CD4-positive, CD25-positive, alpha-beta regulatory T cell (primary cell): Measurements from ENCODE around the gene TRAF2. TPM values are rescaled to one million over a fixed set of nuclear protein-coding genes. Genes with fewer than 3 reads are reported as not detected.
"Not testable (repeated sequence)": the region's sequence is repeated elsewhere in the genome, so short reads cannot be mapped to it uniquely, and the experiment has no call there.

Source experiments
- ATAC-seq, 2 donors: fragments of 150-1000 bp; cut with Tn5 transposase; one replicate each; pipeline ENCODE4 v1.10.0; 2021; ENCODE audit warnings: low read depth in 2 of 2, moderate number of reproducible peaks in 2 of 2, moderate library complexity in 1 of 2
- DNase-seq, 3 donors: peaks; one replicate each; pipeline versions ENCODE4 v3.0.0 to v3.0.0-alpha.2; 2012 to 2022; ENCODE audit warnings: mixed read lengths in 1 of 3
- H3K27ac ChIP-seq: one replicate; pipeline ENCODE4 v1.7.0; 2013; ENCODE audit warnings: mild to moderate bottlenecking, low read length; ENCODE audit not compliant: insufficient read depth, poor library complexity, severe bottlenecking
- H3K27me3 ChIP-seq: one replicate; pipeline ENCODE4 v1.7.0; 2013; ENCODE audit warnings: low read length; ENCODE audit not compliant: control insufficient read depth, insufficient read depth
- H3K36me3 ChIP-seq: one replicate; pipeline ENCODE4 v1.7.0; 2013; ENCODE audit warnings: mild to moderate bottlenecking, low read length, moderate library complexity; ENCODE audit not compliant: control insufficient read depth, insufficient read depth
- H3K4me1 ChIP-seq: 2 replicates; pipeline ENCODE4 v1.7.0; 2013; ENCODE audit warnings: mild to moderate bottlenecking, low read length; ENCODE audit not compliant: insufficient read depth, control insufficient read depth, poor library complexity, severe bottlenecking
- H3K4me3 ChIP-seq: one replicate; pipeline ENCODE4 v1.7.0; 2013; ENCODE audit warnings: low read depth, mild to moderate bottlenecking, low read length, moderate library complexity
- H3K9me3 ChIP-seq, 2 experiments: 1 replicate in 1 of 2; 2 replicates in 1 of 2; pipeline ENCODE4 v1.7.0; 2013; ENCODE audit warnings: low read length in 2 of 2, mild to moderate bottlenecking in 1 of 2, moderate library complexity in 1 of 2; ENCODE audit not compliant: control insufficient read depth in 2 of 2
- H3K27ac Mint-ChIP-seq, 3 donors: one replicate each; pipeline ENCODE4 v1.8.0; 2020 to 2022; ENCODE audit warnings: mild to moderate bottlenecking in 3 of 3, mixed read lengths in 3 of 3, moderate library complexity in 2 of 3
- H3K27me3 Mint-ChIP-seq: one replicate; pipeline ENCODE4 v1.8.0; 2022; ENCODE audit warnings: mild to moderate bottlenecking, mixed read lengths
- H3K36me3 Mint-ChIP-seq: one replicate; pipeline ENCODE4 v1.8.0; 2020; ENCODE audit warnings: mixed read lengths
- H3K4me1 Mint-ChIP-seq, 4 donors: one replicate each; pipeline ENCODE4 v1.8.0; 2020 to 2022; ENCODE audit warnings: mixed read lengths in 4 of 4, mild to moderate bottlenecking in 1 of 4
- H3K4me3 Mint-ChIP-seq, 4 donors: one replicate each; pipeline ENCODE4 v1.8.0; 2020 to 2022; ENCODE audit warnings: mild to moderate bottlenecking in 4 of 4, mixed read lengths in 4 of 4, moderate library complexity in 3 of 4
- H3K9me3 Mint-ChIP-seq, 7 donors: one replicate each; pipeline ENCODE4 v1.8.0; 2020 to 2022; ENCODE audit warnings: mixed read lengths in 7 of 7, mild to moderate bottlenecking in 3 of 7, moderate library complexity in 2 of 7
- polyA plus RNA-seq, 4 donors: library from polyadenylated mRNA; unstranded; fragments of 300-500 nt; fragmentation: Illumina TruSeq; gene quantifications; one replicate each; pipeline ENCODE4 v1.2.3, GENCODE V29; 2021
- total RNA-seq: library from RNA; stranded (reverse); gene quantifications from one replicate; pipeline ENCODE4 v1.2.3, GENCODE V29; 2022

Gene TRAF2
- 28.6 TPM for total RNA-seq
- polyA plus RNA-seq, result 10 to 100 TPM; 11.0 to 23.0 (median 15.6) TPM

GRCh38 chr9:136885950-136886578 is at the start of gene TRAF2:
TRAF2 (plus strand) TSS chr9:136886516; CDS start chr9:136898741, 12,225 bp downstream.
- Histone ChIP-seq H3K27ac (peak within 1 kb of the TSS; percentile 96), H3K9me3 (no peaks in the 10 kb centered on the region), H3K4me1 (peaks cover 51% of the 10 kb centered on the region), H3K27me3 (no peaks in the 10 kb centered on the region), H3K4me3 (peak within 1 kb of the TSS; percentile 53), H3K36me3 (peaks cover 8% of the 10 kb centered on the region)
- no peaks in the 10 kb centered on the region for H3K9me3 Mint-ChIP-seq
- peak; percentile 96 to 100 (median 97) for DNase-seq
- H3K4me3 Mint-ChIP-seq, result peak within 1 kb of the TSS; percentile 87 to 95 (median 92)
- peak within 1 kb of the TSS; percentile 58 to 95 (median 91) for H3K27ac Mint-ChIP-seq
- H3K27me3 Mint-ChIP-seq, result no peaks in the 10 kb centered on the region
- peaks cover 7 to 56% (median 22%) of the 10 kb centered on the region in 4 donors for H3K4me1 Mint-ChIP-seq
- H3K36me3 Mint-ChIP-seq, result no peaks in the 10 kb centered on the region
- peak; percentile 93 to 95 for ATAC-seq

DNA sequence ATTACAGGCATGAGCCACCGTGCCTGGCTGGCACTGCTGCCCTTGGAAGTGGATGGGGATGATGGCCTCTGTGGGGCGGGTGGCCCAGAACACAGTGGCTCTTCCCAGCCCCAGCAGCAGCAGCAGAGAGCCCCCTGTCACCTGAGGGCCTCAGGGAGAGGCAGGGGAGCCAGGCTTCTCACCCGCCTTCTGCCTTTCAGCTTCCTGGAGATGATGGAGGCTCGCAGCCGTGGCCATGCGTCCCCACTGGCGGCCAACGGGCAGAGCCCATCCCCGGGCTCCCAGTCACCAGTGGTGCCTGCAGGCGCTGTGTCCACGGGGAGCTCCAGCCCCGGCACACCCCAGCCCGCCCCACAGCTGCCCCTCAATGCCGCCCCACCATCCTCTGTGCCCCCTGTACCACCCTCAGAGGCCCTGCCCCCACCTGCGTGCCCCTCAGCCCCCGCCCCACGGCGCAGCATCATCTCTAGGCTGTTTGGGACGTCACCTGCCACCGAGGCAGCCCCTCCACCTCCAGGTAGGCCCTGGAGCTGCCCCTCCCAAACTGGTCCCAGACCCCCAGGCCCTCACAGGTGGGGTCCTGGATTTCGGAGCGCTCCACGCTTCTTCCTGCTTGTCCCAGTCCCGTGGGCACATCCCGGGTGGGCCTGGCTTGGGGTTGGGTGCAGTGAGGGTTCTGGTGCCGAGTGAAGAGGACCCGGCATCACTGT is 49.0 kb upstream of the TRAF2 start:
- peaks cover 8% of the 10 kb centered on the region for H3K36me3 Mint-ChIP-seq
- Histone ChIP-seq H3K36me3 (no peaks in the 10 kb centered on the region), H3K27me3 (no peaks in the 10 kb centered on the region), H3K27ac (no peak overlapping the region), H3K4me3 (no peak overlapping the region), H3K9me3 (no peaks in the 10 kb centered on the region), H3K4me1 (peaks cover 6% of the 10 kb centered on the region)
- ATAC-seq, result no peak
- H3K9me3 Mint-ChIP-seq, result no peaks in the 10 kb centered on the region
- H3K27me3 Mint-ChIP-seq, result peaks cover 6% of the 10 kb centered on the region
- H3K4me3 Mint-ChIP-seq, result no peak overlapping the region
- H3K27ac Mint-ChIP-seq, result no peak overlapping the region
- DNase-seq, result no peak
- H3K4me1 Mint-ChIP-seq, result peaks cover 0 to 5% (median 0%) of the 10 kb centered on the region in 4 donors

DNA sequence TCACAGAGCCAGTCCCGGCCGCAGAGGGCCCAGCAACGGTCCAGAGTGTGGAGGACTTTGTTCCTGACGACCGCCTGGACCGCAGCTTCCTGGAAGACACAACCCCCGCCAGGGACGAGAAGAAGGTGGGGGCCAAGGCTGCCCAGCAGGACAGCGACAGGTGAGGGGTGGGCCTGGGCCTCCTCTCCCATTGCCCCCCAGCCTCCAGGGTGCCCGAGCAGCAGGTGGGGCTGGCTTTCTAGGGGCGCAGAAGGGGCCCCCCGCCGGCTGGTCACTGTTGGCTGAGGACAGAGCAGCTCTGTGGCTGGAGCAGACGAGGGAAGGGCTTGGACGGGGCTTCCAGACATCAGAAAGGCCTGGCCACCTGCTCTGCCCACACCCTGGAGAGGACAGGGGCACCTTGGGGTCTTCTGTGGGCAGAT is 48.4 kb upstream of the TRAF2 start:
- not testable (repeated sequence) for ATAC-seq, H3K4me1 Mint-ChIP-seq, H3K36me3 Mint-ChIP-seq, H3K27ac Mint-ChIP-seq, H3K4me3 Mint-ChIP-seq, DNase-seq, H3K36me3 ChIP-seq, H3K9me3 Mint-ChIP-seq, H3K4me1 ChIP-seq, H3K27me3 ChIP-seq, H3K27me3 Mint-ChIP-seq, H3K4me3 ChIP-seq, H3K27ac ChIP-seq, H3K9me3 ChIP-seq

- Mint-ChIP-seq H3K4me1 (peaks cover 0 to 9% (median 1%) of the 10 kb centered on the region in 4 donors), H3K4me3 (peak overlapping the region in 1 of 4 donors; percentile 26), H3K27me3 (peaks cover 10% of the 10 kb centered on the region), H3K36me3 (peaks cover 8% of the 10 kb centered on the region), H3K9me3 (peaks cover 0 to 2% (median 0%) of the 10 kb centered on the region in 7 donors), H3K27ac (no peak overlapping the region)
- Histone ChIP-seq H3K27me3 (no peaks in the 10 kb centered on the region), H3K4me1 (peaks cover 13% of the 10 kb centered on the region), H3K36me3 (no peaks in the 10 kb centered on the region), H3K27ac (no peak overlapping the region), H3K9me3 (no peaks in the 10 kb centered on the region), H3K4me3 (no peak overlapping the region)
- DNase-seq, result no peak
- ATAC-seq, result no peak
These were observed 47.7 kb upstream of the TRAF2 start for GRCh38 chr9:136838314-136839228.

- H3K27me3 Mint-ChIP-seq, result peaks cover 12% of the 10 kb centered on the region
- peaks cover 4% of the 10 kb centered on the region for H3K36me3 Mint-ChIP-seq
- H3K4me1 Mint-ChIP-seq, result peaks cover 0 to 11% (median 2%) of the 10 kb centered on the region in 4 donors
- Histone ChIP-seq H3K27me3 (no peaks in the 10 kb centered on the region), H3K4me1 (peaks cover 20% of the 10 kb centered on the region), H3K9me3 (no peaks in the 10 kb centered on the region), H3K36me3 (no peaks in the 10 kb centered on the region), H3K4me3 (no peak overlapping the region), H3K27ac (no peak overlapping the region)
- H3K9me3 Mint-ChIP-seq, result peaks cover 0 to 2% (median 0%) of the 10 kb centered on the region in 7 donors
- ATAC-seq (no peak), DNase-seq (no peak)
- peak overlapping the region in 1 of 3 donors; percentile 79 for H3K27ac Mint-ChIP-seq
- H3K4me3 Mint-ChIP-seq, result peak overlapping the region in 2 of 4 donors; percentile 26 to 74
These were observed 46.8 kb upstream of the TRAF2 start for GRCh38 chr9:136839229-136840139.

GRCh38 chr9:136840140-136840876 is 46.0 kb upstream of the TRAF2 start:
- no peak overlapping the region for H3K27ac ChIP-seq
- DNase-seq (no peak), ATAC-seq (no peak)
- no peaks in the 10 kb centered on the region for H3K9me3 ChIP-seq
- Mint-ChIP-seq H3K27me3 (peaks cover 15% of the 10 kb centered on the region), H3K4me1 (peaks cover 0 to 14% (median 2%) of the 10 kb centered on the region in 4 donors), H3K36me3 (peaks cover 4% of the 10 kb centered on the region), H3K4me3 (peak overlapping the region in 2 of 4 donors; percentile 38 to 74), H3K27ac (peak overlapping the region in 1 of 3 donors; percentile 79), H3K9me3 (peaks cover 0 to 2% (median 0%) of the 10 kb centered on the region in 7 donors)
- H3K4me1 ChIP-seq, result peaks cover 25% of the 10 kb centered on the region
- no peak overlapping the region for H3K4me3 ChIP-seq
- H3K27me3 ChIP-seq, result no peaks in the 10 kb centered on the region
- H3K36me3 ChIP-seq, result no peaks in the 10 kb centered on the region
